ENCODE data around the gene F7.

Gene F7

DNA sequence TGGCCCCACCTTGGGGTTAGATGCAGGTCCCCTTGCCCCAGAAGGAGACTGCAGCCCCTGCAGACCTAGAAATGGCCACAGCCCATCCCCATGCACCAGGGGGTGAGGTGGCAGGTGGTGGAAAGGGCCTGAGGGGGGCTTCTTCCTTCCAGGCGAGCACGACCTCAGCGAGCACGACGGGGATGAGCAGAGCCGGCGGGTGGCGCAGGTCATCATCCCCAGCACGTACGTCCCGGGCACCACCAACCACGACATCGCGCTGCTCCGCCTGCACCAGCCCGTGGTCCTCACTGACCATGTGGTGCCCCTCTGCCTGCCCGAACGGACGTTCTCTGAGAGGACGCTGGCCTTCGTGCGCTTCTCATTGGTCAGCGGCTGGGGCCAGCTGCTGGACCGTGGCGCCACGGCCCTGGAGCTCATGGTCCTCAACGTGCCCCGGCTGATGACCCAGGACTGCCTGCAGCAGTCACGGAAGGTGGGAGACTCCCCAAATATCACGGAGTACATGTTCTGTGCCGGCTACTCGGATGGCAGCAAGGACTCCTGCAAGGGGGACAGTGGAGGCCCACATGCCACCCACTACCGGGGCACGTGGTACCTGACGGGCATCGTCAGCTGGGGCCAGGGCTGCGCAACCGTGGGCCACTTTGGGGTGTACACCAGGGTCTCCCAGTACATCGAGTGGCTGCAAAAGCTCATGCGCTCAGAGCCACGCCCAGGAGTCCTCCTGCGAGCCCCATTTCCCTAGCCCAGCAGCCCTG is 12.8 kb downstream of the F7 start:
- DNase-seq (ENCODE audit: low spot score), result no peak

DNA sequence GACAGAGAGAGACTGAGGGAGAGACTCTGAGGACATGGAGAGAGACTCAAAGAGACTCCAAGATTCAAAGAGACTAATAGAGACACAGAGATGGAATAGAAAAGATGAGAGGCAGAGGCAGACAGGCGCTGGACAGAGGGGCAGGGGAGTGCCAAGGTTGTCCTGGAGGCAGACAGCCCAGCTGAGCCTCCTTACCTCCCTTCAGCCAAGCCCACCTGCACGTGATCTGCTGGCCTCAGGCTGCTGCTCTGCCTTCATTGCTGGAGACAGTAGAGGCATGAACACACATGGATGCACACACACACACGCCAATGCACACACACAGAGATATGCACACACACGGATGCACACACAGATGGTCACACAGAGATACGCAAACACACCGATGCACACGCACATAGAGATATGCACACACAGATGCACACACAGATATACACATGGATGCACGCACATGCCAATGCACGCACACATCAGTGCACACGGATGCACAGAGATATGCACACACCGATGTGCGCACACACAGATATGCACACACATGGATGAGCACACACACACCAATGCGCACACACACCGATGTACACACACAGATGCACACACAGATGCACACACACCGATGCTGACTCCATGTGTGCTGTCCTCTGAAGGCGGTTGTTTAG is 13.7 kb downstream of the F7 start:
- no peak for DNase-seq (ENCODE audit: low spot score)

DNA sequence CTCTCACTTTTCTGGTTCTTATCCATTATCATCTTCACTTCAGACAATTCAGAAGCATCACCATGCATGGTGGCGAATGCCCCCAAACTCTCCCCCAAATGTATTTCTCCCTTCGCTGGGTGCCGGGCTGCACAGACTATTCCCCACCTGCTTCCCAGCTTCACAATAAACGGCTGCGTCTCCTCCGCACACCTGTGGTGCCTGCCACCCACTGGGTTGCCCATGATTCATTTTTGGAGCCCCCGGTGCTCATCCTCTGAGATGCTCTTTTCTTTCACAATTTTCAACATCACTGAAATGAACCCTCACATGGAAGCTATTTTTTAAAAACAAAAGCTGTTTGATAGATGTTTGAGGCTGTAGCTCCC is 14.2 kb downstream of the F7 start:
- no peak for DNase-seq (ENCODE audit: low spot score)

DNA sequence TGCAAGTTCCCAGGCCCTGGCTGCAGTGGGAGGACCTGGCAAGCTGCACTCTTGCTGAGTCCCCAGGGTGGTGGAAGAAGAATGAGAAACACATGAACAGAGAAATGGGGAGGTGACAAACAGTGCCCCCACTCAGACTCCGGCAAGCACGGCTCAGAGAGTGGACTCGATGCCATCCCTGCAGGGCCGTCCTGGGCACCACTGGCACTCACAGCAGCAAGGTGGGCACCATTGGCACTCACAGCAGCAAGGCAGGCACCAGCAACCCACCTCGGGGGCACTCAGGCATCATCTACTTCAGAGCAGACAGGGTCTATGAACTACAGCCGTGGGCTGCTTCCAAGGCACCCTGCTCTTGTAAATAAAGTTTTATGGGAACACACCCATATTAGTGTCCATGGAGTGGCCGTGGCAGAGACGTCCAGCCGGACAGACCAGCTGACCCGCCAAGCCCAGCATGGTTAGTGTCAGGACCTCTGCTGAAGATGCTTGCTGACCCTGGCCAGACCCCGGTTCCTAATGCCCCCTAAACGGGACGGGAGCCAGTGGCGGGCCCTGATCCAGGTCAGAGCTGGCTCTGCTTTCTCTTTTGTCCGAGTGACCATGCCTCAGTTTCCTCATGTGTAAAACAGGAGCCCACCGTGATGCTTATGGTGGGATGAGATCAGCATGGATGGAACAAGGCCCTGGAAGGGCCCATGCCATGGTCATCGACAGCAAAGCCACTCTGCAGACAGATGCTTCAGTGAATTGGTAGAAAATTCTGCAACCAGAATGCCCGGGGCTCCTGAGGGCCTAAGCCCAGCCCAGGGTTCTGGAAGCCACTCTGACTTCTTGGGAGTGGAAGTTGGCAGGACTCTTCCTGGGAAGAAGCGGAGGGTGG is 14.9 kb downstream of the F7 start:
- DNase-seq (ENCODE audit: low spot score), result no peak

DNA sequence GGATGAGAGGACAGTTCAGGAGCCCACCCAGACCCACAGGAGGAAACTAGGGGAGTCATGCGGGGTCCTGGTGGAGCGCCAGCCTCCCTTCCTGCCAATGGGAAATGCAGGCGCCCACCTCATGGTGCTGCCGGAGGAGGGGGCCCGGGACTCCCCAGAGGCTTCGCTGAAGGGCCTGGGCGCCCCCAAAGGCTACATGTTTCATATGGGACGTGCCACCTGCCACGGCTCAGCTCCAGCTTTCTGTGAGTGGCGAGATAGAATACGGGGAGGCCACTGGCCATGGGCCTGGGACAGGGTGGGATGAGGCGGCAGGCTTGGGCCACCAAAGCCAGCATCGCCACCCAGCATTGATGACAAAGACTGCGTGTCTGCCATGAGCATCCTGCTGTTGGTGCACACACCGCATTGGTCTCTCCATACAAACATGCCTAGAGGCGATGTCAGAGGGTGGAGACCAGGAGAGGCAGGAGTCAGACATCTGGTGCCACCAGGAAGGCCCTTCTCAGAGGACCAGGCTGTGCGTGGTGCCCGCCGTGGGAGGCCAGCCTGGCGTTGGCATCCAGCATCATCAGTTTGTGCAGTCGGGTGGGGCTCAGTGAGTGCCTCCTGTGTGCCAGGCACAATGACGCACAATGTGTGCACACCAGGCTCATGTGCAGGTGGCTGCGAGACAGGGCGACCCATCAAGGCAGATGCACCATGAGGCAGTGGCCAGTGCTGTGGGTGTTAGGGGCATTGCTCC is 15.8 kb downstream of the F7 start:
- DNase-seq (ENCODE audit: low spot score), result no peak

DNA sequence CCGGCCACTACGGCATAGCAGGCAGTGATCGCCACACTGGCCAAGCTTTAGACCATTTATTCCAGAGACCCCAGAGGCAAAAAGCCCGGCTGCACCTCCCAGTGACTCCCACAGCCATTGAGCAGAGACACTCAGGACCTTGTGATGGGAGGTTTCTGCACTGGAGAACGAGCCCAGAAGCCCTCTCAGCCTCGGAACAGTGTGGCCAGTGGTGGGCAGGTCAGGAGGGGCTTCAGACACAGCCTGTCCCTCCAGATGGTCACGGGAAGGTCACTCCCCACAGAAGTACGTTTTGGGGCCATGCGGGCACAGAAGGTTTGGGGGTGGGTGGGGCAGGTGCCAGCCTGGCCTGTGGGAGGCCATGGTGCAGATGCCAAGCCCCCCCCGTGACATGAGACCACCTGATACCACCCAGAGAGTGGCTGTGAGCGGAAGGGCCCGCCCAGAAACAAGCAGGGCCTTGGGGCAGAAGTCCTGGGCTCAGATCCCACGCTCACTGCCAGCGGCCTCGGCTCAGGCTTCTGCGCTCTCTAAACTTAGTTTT is 16.4 kb downstream of the F7 start:
- no peak for DNase-seq (ENCODE audit: low spot score)

DNA sequence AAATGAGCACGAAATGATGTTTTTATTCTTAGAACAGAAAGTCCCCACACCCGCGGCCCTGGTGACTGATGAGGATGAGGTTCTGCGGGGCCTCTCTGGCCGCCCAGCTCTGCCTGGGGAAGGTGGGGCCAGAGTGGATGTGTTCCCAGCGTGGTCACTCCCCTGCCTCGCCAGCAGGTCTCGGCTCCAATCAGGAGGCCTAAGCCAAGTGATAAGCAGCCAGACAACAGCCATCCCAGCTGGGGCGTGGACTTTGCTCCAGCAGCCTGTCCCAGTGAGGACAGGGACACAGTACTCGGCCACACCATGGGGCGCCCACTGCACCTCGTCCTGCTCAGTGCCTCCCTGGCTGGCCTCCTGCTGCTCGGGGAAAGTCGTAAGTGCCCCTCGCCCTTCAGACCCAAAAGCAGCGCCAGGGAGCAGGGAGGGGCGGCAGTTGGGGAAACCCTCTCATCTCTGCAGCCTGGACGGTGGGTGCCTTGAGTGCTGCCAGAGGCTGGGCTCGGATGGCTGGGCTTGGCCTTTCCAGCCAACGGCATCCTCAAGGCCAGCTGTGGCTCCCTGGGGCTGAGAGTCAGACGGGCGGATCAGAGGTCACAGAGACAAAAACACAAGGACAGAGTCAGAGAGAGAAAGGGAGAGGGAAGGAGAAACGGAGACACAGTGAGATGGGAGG is 17.1 kb downstream of the F7 start, which contains the start of gene F10:
Gene F10, plus strand, starts transcription at position 250 of the 676 bp plus-strand sequence. Its CDS starts 57 bp downstream, at position 307.
- DNase-seq (ENCODE audit: low spot score), result peak; percentile 75

DNA sequence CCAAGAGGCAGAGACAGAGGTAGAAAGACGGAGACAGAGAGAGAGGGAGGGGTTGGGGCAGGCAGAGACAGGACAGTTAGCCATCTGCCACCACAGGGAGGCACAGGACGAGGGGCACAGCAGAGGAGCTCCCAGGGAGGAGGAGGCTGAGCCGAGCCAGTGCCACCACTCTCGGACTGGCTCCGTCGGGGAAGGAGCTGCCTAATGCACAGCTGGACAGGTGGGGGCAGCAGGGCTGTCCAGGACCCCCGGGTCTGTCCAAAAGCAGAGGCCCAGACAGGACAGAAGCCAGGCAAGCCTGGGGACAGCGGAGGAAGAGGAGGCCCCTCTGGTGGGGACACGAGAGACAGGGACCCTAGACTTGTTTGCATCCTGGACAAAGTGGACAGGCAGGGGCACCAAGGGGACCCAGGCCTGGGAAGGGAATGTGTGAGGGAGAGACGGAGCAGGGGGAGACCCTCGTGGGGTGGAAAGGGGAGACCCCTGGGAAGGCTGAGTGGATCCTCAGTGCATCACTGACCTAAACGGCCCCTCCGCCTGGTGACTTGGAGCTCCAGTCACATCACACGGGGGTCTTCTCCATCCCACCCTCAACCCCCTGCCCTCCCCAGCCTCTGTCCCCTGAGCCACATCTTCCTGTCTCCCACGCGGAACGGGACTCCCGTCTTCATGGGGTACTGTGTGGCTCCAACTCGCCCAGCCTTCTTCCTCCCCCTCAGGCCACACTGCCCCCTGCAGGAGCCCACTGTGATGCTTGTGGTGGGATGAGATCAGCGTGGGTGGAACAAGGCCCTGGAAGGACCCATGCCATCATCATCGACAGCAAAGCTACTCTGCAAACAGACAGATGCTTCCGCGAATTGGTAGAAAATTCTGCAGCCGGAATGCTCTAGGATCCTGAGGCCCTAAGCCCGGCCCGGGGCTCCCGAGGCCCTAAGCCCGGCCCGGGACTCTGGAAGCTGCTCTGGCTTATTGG is 17.9 kb downstream of the F7 start:
- DNase-seq (ENCODE audit: low spot score), result no peak

DNA sequence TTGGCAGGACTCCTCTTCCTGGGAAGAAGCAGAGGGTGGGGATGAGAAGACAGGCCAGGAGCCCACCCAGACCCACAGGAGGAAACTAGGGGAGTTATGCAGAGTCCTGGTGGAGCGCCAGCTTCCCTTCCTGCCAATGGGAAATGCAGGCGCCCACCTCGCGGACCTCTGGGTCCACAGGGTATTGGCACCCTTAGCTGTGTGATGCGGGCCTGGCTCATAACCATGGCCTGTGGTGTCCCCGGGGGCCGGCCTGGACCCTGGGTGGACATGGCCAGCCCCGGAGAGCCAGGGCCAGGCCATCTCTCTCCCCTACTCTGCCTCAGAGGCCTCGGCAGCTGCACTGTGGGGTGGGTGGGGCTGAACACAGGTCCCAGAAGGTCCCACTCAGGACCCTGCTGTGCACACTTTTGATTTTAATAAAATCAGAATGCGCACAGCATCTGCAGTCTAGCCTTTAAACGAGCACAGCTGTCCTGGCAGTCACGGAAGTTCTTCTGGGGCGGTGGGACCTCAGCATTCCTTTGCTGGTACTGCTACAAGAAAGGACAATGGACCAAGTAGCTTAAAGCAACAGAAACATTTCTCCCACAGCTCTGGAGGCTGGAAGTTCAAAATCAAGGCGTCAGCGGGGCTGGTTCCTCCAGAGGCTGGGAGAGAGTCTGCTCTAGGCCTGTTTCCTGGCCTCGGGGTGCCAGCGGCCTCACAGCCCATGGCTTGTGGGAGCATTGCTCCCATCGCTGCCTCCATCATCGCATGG is 18.8 kb downstream of the F7 start:
- no peak for DNase-seq (ENCODE audit: low spot score)

DNA sequence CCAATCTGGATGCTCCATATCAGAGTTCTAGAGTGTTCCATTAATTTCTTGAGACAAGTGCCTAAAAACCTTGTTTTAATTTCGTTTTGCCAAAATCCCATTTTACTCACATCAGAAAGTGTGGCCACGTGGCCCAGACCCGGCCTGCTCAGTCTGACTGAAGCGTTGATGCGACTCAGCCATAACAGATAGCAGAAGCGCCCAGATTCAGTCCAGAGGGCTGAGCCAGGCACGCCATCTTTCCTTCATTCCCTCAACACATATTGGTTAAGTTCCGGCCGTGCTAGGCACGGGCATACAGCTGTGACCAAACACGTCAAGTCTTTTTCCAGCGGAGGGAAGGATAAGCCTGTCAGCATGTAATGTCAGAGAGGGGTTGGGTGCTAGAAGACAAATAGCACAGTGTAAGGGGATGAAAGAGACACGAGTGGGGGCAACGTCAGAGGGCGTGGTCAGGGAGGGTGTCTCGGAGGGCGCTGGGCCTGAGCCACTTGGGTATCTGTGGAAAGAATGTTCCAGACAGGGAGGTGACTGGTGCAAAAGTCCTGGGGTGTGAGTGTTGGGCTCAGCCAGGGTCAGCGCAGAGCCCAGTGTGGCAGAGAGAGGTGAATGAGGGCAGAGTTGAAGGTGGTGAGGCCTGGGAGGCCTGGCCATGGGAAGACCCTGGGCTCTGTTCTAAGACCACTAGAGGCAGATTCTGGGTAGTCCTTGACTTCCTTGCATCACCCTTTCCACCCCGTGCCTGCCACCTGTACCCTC is 20.1 kb downstream of the F7 start:
- no peak for DNase-seq (ENCODE audit: low spot score)

DNA sequence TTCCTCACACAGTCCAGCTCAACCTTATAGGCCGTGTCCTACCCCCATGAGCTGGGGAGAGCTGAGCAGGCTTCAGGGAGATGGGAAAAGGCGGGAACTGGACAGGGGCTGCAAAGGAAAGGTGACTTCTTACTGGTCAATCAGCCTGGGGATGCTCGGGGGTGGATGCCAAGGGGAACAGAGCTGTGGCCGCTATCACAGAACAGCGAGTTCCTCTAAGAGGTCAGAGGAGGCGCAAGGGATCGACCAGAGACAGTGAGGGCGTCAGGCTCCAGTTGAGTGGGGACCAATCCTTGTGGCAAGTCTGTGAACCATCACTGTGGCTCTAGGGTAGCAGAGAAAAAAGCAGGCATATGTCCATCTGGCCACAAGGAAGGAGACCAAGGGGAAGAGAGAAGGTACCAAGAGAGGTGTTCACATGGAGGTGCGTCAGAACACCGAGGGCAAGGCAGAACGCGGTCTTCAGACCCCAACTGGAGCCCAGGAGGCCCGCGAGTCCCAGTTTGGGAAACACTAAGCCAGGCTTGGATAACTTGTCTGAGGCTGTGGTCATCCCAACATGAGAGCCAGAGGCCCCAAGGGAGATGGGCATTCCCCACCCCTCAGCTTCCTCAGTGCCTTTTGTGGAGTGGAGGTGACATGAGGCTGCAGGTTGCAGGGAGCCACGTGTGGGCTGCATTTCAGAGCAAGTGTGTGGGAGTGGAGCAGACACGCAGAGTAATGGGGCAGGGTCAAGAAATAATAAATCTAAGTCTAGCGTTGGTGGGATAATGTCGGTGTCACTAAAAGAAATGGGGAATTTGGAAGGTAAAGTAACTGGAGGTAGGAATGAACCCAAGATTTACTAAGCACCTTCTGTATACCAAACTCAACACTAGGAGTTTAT is 20.9 kb downstream of the F7 start:
- no peak for DNase-seq (ENCODE audit: low spot score)

DNA sequence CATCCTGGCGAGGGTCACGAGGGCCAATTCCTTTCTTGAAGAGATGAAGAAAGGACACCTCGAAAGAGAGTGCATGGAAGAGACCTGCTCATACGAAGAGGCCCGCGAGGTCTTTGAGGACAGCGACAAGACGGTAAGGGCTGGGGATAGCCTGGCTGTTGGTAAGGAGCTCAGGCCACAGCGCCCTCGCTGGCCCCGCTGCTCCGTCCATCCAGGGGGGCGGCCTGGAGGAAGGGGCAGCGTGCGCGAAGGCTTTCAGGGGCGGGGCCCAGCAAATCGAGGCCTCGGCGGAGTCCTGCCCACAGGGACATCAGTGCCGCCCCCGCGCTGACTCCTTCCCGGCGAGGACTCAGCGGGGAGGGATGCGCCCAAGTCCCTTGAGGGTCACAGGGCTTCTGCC is 23.9 kb downstream of the F7 start:
- no peak for DNase-seq (ENCODE audit: low spot score)

DNA sequence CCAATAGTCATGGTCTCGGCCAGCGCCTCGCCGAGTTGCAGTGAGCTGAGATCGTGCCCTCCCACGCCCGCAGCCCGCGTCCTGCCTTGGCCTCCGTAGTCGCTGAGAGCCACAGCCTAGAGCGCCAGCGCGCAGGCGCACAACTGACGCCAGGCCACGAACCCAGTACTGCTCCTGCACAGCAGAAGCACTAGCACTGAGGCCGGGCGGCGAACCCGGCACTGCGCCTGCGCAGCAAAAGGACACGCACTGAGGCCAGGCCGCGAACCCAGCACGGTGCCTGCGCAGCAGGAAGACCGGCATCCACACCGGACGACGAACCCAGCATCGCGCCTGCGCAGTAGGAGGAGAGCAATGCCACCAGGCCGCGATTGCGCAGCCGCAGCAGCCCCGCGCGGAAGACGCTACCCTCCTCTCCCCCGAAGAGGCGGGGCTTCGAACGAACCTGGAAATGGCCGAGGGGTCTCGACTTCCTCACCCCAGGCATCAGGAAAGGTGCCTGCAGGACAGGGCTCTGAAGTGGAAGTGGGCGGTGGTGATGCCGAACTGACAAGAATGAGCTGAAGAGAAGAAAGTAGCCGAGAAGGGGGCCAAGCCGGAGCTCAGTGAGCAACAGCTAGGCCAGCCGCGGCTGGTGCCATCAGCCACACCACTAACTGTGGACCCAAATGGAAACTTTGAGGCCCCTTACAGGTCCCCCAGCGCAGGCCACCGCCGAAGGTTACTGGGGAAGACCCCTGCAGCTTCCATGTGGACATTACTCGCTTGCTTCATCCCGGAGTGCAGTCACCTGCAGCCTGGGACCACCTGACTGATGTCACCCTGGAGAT is 24.5 kb downstream of the F7 start:
- DNase-seq (ENCODE audit: low spot score), result no peak

DNA sequence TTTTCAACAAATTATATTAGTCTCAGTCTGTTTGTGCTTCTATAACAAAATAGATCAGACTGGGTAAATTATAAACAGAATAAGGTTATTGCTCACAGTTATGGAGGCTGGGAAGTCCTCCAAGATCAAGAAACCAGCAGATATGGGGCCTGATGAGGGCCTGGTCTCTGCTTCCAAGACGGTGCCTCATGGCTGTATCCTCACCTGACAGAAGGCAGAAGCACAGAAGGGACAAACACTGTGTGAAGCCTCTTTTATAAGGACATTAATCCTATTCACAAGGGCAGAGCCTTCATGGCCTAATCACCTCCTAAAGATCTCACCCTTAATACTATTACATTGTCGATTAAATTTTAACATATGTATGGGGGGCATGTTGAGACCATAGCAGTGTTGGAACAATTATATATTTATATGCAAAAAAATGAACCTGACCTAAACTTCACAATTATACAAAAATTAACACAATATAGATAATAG is 29.7 kb downstream of the F7 start:
- no peak for DNase-seq (ENCODE audit: low spot score)

DNA sequence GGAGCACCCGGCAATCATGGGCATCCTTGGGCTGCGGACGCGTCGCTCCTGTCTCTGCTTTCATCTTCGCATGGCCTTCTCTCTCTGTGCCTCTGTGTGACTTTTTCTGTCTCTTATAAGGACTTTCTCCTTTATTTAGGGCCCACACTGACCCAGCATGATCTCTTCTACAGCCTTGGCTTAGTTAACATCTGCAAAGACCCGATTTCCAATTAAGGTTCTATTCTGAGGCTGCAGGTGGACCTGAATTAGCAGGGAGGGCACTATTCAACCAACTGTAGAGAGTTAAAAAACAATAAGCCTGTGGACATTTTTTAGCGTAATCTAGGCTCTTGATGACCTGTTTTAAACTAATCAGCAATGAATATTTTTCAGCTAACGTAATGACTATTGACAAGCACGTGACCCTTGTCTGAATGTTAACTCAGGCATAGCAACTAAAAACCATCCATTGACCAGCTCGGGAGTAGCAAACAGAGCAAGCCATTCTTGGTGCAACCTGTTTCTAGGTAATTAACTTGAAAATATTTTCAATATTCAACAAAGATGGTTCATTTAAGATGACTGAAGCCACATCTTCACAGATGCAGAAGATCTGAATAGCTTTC is 32.2 kb downstream of the F7 start:
- no peak for DNase-seq (ENCODE audit: low spot score)
